ENCODE data around the gene USHBP1.

Gene USHBP1, protein sequence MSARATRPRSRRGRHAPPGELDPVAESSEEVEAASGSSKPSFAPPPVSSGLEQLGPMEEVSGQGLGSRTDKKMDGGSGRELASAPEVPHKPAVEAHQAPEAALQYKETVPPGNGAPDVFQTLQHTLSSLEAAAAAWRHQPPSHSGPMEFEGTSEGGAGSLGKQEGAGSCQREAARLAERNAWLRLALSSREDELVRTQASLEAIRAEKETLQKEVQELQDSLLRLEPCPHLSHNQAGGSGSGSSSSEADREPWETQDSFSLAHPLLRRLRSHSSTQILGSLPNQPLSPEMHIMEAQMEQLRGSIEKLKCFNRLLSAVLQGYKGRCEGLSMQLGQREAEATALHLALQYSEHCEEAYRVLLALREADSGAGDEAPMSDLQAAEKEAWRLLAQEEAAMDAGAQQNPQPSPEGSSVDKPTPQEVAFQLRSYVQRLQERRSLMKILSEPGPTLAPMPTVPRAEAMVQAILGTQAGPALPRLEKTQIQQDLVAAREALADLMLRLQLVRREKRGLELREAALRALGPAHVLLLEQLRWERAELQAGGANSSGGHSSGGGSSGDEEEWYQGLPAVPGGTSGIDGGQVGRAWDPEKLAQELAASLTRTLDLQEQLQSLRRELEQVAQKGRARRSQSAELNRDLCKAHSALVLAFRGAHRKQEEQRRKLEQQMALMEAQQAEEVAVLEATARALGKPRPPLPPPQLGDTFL
- long read RNA-seq, result 0 reads

DNA sequence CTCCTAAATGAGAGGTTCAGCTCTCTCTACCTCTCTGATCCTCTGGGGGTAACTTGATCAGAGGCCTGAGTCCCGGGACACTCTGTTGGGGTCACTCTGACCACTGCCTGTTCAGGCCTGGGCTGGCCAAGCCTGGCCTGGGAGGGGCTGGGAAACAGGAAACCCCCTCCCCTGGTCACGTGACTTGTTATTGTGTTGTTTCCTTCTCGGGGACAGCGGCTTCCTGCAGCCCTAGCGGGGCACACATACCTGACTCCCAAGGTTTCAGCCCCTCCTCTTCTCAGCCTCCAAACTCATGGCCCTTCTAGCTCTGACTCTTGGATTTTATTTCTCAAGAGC, at the start of gene USHBP1:
Gene USHBP1 (minus strand): TSS at position 105 of the 339 bp plus-strand sequence. CDS start 446 bp downstream, outside the sequence.
- TF ChIP-seq, protein P1, sequence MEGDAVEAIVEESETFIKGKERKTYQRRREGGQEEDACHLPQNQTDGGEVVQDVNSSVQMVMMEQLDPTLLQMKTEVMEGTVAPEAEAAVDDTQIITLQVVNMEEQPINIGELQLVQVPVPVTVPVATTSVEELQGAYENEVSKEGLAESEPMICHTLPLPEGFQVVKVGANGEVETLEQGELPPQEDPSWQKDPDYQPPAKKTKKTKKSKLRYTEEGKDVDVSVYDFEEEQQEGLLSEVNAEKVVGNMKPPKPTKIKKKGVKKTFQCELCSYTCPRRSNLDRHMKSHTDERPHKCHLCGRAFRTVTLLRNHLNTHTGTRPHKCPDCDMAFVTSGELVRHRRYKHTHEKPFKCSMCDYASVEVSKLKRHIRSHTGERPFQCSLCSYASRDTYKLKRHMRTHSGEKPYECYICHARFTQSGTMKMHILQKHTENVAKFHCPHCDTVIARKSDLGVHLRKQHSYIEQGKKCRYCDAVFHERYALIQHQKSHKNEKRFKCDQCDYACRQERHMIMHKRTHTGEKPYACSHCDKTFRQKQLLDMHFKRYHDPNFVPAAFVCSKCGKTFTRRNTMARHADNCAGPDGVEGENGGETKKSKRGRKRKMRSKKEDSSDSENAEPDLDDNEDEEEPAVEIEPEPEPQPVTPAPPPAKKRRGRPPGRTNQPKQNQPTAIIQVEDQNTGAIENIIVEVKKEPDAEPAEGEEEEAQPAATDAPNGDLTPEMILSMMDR (IDR thresholded peaks at IDR 0.05; ENCODE audit: insufficient read depth, low read length), result no peak
- TF ChIP-seq GABPA (IDR thresholded peaks at IDR 0.05; ENCODE audit: low read depth) (no peak), SPI1 (IDR thresholded peaks at IDR 0.05; ENCODE audit: borderline replicate concordance, low read depth) (no peak), POLR2AphosphoS5 (IDR thresholded peaks at IDR 0.05; ENCODE audit: low read depth) (no peak), REST (IDR thresholded peaks at IDR 0.05; ENCODE audit: insufficient replicate concordance, low read depth) (no peak)
- Histone ChIP-seq H3K4me3 (replicated peaks; ENCODE audit: insufficient read depth, low read length) (no peak within 1 kb of the TSS), H3K27ac (replicated peaks) (no peak within 1 kb of the TSS), H3K27me3 (ENCODE audit: insufficient read depth, poor library complexity, severe bottlenecking) (no peaks in the 10 kb centered on the region)
- DNase-seq (ENCODE audit: low read depth in 1 of 2, low spot score in 1 of 2), result no peak

DNA sequence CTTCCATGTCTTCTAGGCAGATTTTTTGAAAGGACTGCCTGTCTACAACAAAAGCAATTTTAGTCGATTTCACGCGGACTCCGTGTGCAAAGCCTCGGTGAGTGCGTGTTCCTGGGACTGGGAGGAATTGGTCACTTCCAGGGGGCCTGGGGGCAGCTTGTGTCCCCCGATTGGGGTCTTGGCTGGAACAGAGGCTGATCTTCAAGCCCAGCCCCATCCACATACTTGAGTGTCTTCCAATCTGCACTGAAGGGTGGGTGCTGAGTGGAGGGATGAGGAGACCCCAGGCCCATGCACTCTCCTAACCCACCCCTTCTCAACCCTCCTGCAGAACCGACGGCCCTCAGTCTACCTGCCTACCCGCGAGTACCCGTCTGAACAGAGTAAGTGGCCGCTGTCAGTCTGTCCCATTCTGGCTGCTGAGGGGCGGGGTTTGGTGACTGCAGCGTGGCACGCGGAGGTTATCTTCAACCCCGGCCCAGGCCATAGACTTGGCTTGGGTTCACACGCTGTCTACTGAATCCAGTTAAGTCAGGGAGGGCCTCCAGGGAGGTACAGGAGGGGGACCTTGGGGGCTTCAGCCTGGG, 49.6 kb upstream of the USHBP1 start:
- Histone ChIP-seq H3K27me3 (ENCODE audit: insufficient read depth, poor library complexity, severe bottlenecking) (no peaks in the 10 kb centered on the region), H3K27ac (replicated peaks) (no peak overlapping the region), H3K4me3 (replicated peaks; ENCODE audit: insufficient read depth, low read length) (no peak overlapping the region)
- TF ChIP-seq, protein P1 (IDR thresholded peaks at IDR 0.05; ENCODE audit: insufficient read depth, low read length), result no peak
- TF ChIP-seq SPI1 (IDR thresholded peaks at IDR 0.05; ENCODE audit: borderline replicate concordance, low read depth) (no peak), POLR2AphosphoS5 (IDR thresholded peaks at IDR 0.05; ENCODE audit: low read depth) (no peak), REST (IDR thresholded peaks at IDR 0.05; ENCODE audit: insufficient replicate concordance, low read depth) (no peak)
- no peak for DNase-seq (ENCODE audit: low read depth in 1 of 2, low spot score in 1 of 2)

GRCh38 chr19:17312189-17313113, 47.9 kb upstream of the USHBP1 start:
- Histone ChIP-seq H3K27ac (replicated peaks) (no peak overlapping the region), H3K4me3 (replicated peaks; ENCODE audit: insufficient read depth, low read length) (no peak overlapping the region), H3K27me3 (ENCODE audit: insufficient read depth, poor library complexity, severe bottlenecking) (no peaks in the 10 kb centered on the region)
- DNase-seq (ENCODE audit: low read depth in 1 of 2, low spot score in 1 of 2), result no peak
- TF ChIP-seq, protein P1 (IDR thresholded peaks at IDR 0.05; ENCODE audit: insufficient read depth, low read length), result no peak
- TF ChIP-seq SPI1 (IDR thresholded peaks at IDR 0.05; ENCODE audit: borderline replicate concordance, low read depth) (no peak), GABPA (IDR thresholded peaks at IDR 0.05; ENCODE audit: low read depth) (no peak), POLR2AphosphoS5 (IDR thresholded peaks at IDR 0.05; ENCODE audit: low read depth) (no peak), REST (IDR thresholded peaks at IDR 0.05; ENCODE audit: insufficient replicate concordance, low read depth) (no peak)

Measured in HL-60 (cell line).